Activated naive CD4-positive, alpha-beta T cell treated with Interleukin-2 at 50 U/mL for 16 hours (primary cell): ENCODE results near the gene CD79B.
"Not testable (repeated sequence)": the region's sequence is repeated elsewhere in the genome, so short reads cannot be mapped to it uniquely, and the experiment has no call there.

Experiments used
- DNase-seq: peaks from one replicate; pipeline ENCODE4 v3.0.0-alpha.2; 2020

The CD79B gene

DNA sequence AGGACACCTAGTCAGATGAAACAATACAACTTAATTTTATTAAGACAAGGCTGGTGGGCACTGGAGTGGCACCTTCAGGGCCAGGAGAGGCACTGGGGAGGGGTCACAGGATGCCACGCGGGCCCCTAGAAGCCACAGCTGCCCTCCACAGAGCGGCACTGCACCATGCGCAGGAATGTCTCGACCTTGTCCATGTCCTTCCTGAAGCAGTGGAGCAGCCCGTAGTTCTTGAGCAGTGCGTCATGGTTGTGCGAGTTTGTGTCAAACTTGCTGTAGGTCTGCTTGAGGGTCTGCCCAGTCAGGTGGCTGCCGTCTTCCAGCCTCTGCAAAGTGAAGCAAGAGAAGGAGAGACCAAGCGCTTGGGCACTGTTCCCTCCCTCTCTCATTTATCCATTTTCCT, 22.5 kb downstream of the CD79B start:
- DNase-seq: not testable (repeated sequence)

DNA sequence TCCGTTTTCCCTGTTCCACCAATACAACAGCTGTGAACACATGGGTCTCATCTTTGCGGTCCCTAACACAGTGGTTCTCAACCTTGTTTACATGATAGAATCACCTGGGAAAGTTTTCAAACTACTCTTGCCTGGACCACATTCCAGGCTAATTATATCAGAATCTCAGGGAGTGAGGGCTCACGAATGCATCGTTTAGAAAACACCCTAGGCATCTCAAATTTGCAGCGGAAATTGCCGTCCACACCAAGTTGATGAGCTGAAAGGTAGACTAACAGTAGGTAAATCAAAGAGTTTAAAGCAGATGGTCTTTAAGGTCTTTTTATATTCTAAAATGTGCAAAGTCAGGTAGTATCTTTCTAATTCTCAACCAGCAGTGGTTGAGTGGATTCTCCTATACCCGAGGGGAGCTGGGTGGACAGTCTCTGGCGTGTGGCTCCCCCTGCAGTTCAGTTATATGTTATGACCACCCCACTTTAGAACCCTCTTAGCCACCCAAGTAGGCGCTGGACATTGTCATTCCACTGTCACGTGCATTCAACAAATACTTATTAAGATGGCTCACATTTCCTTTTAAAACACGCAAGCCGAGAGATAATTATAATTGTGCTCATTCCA, 24.9 kb downstream of the CD79B start:
- DNase-seq: not testable (repeated sequence)

DNA sequence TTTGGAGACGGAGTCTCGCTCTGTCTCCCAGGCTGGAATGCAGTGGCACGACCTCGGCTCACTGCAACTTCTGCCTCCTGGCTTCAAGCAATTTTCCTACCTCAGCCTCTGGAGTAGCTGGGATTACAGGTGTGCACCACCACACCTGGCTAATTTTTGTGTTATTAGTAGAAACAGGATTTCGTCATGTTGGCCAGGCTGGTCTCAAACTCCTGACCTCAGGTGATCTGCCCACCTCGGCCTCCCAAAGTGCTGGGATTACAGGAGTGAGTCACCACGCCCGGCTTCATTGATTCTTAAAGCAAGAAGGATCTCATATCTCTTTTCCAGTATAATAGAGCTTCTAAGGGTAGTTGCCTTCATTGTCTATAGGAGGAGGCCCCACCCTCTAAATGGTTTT, 27.3 kb downstream of the CD79B start:
- not testable (repeated sequence) for DNase-seq

DNA sequence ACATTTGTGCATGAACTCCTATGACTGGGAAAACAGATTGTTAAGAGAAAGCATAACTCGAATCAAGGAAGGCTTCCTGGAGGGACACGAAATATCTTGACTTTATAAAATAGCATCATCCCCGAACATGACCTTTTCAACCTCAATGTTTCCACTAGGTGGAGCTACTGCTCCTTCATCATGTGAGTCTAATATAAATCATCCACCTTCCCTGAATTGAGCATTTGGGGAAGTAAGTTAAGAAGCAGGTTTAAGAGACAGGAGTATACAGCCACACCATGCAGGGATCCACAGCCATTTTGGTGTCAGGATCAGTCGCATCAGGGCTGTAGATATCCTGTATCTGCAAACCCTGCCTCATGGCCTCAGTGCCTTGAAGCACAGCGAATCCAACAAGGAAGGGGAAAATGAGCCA, 28.3 kb downstream of the CD79B start:
- DNase-seq: not testable (repeated sequence)

DNA sequence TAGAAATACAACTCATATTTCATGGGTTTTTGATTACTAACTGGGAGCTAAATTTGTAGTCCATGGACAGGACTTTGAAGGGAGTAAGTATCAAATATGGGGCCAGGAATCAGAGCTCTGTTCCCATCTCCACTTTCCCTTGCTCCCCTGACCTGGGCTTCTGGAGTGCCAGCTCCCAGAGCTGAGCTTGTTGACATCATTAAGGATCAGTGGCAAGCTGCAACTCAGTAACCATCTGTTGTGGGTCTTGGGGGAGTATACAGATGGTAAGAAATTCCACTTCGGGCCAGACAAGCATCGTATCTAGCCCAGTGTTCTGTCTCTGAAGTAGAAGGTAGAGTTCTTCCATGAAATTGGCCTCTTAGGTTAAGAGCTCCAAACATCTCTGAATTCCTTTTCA, 30.2 kb downstream of the CD79B start:
- DNase-seq: not testable (repeated sequence)

DNA sequence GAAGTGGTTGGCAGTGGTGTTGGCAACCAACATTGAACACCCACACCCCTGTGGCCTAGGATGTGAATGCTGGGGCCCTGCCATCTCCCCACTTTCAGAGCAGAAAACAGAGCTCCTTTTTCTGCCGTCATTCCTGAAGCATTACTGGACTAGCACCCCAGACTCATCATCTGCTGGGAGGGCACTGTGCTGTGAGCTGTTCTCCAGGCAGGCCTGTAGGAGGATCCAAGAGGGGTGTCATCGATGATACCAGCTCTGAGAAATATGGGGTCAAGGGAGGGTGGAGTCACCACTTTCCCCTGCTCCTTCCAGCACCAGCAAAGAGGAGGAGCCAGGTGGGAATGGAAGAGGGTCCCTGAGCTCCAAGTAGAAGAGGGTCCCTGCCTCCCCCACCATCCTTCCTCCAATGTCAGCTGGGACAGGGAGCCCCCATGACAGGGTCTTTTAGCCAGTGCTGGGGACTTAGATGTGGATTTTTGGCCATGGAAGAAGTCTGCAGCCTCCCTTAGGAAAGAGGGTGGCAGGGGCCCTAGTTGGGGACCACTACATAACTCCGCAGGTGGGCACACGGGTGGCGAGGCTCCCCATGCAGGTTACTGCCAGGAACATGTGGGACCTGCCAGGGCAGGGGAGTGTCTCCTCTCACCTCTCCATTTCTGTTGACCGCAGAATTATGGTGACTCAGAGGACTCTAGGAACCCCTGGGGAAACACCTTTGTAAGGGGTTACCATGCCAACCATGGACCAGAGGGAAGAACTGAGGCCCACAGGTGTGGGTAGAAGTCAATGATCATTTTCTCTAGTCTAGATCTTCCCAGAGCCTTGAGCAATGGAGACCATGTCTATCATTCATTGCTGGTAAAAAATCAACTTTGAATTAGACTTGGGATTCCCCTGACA, 33.0 kb downstream of the CD79B start:
- peak; percentile 50 for DNase-seq

DNA sequence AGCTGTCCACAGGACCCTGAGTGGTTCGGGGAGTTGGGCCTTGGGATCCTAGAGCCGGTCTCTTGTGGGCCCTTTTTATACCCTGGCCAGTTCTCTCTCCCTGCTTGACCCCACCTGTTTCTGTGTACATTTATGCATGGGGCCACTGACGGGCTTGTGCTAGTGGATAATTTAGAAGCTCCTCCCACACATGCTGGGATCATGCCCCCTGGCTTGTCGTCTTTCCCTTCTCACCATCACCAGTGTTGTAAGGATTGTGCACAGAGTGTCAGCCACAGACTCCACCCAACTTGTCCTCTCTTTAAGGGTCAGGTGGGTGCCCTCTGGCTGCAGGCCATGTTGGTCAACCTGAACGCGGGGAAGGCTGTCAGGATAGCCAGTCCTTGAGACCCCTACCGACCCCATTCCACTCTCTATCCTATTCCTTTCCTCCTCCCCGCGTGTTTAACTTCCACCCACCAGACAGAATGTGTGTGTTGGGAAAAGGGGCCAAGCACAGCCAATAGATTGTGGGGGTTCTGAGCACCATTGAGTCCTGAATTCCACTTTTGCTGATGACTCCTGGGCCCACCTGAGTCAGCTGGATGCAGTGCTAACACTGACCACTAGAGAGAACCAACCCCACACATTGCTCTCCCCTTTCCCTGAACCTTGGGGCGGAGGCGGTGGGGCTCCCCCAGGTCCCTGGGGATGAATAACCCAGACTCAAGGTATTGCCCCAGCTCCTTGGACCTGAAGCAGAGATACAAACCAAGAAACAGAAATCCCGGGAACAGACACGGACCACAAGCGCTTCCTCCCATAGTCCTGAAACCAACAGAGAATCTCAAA, 35.4 kb downstream of the CD79B start, which contains the start of gene CSH1:
TSS of gene CSH1 (minus strand) at position 51 of the 831 bp plus-strand sequence. CDS start 63 bp downstream, outside the sequence.
- not testable (repeated sequence) for DNase-seq

DNA sequence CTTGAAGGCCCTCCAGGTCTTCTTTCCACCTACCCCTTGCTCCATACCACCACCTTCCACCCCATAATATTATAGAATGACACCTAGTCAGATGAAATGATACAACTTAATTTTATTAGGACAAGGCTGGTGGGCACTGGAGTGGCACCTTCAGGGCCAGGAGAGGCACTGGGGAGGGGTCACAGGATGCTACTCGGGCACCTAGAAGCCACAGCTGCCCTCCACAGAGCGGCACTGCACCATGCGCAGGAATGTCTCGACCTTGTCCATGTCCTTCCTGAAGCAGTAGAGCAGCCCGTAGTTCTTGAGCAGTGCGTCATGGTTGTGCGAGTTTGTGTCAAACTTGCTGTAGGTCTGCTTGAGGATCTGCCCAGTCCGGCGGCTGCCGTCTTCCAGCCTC, 37.3 kb downstream of the CD79B start:
- not testable (repeated sequence) for DNase-seq

DNA sequence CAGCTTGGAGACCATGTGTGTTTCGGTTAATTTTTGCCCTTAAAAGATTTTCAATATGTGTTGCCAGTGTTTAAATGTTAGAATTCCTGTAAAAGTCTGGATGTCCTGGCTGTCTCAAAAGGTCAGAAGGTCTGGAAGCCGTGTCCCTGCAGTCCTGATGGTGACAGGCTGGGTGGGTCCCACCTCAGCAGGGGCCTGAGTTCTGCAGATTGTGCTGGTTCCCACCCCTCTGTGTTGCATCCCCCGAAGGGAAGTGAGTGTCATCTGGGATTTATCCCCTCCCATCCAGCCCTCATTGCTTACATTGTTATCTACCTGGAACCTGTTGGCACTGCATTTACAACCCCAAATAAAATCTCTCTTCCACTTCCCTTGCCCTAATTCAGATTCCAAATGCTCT, 38.1 kb downstream of the CD79B start:
- not testable (repeated sequence) for DNase-seq

DNA sequence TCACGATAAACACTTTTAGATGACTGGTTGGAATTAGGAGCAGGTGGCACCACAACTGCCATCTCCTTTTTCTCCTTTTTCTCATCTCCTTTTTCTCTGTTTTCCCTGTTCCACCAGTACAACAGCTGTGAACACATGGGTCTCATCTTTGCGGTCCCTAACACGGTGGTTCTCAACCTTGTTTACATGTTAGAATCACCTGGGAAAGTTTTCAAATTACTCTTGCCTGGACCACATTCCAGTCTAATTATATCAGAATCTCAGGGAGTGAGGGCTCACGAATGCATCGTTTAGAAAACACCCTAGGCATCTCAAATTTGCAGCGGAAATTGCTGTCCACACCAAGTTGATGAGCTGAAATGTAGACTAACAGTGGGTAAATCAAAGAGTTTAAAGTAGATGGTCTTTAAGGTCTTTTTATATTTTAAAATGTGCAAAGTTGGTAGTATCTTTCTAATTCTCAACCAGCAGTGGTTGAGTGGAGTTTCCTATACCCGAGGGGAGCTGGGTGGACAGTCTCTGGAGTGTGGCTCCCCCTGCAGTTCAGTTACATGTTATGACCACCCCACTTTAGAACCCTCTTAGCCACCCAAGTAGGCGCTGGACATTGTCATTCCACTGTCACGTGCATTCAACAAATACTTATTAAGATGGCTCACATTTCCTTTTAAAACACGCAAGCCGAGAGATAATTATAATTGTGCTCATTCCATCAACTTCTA, 39.7 kb downstream of the CD79B start:
- DNase-seq: not testable (repeated sequence)

DNA sequence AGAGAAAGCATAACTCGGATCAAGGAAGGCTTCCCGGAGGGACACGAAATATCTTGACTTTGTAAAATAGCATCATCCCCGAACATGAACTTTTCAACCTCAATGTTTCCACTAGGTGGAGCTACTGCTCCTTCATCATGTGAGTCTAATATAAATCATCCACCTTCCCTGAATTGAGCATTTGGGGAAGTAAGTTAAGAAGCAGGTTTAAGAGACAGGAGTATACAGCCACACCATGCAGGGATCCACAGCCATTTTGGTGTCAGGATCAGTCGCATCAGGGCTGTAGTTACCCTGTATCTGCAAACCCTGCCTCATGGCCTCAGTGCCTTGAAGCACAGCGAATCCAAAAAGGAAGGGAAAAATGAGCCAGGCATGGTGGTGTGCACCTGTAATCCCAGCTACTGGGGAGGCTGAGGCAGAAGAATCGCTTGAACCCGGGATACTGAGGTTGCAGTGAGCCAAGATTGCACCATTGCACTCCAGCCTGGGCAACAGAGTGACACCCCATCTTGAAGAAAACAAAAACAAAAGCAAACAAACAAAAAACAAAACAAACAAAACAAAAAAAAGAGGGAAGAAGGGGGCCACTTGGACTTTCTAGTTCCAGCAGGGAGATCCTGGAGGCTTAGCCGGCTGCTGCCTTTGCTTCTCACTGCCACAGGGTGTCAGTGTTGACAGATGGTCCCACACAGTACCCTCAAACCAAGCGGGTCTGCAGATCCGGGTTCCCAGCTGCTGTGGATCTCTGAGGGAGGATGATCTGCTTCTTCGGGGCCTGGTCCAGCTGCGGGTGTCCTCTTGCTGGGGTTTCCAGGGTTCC, 42.9 kb downstream of the CD79B start:
- not testable (repeated sequence) for DNase-seq

DNA sequence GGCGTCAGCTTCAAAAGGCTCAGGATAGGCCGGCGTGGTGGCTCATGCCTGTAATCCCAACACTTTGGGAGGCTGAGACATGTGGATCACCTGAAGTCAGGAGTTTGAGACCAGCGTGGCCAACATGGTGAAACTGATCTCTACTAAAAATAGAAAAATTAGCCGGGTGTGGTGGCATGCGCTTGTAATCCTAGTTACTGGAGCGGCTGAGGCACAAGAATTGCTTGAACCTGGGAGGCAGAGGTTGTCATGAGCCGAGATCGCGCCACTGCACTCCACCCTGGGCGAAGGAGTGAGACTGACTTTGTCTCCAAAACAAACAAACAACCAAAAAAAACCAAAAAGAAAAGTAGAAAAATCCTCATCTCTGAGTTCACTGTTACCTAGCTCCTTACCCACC, 47.0 kb downstream of the CD79B start:
- DNase-seq: not testable (repeated sequence)

DNA sequence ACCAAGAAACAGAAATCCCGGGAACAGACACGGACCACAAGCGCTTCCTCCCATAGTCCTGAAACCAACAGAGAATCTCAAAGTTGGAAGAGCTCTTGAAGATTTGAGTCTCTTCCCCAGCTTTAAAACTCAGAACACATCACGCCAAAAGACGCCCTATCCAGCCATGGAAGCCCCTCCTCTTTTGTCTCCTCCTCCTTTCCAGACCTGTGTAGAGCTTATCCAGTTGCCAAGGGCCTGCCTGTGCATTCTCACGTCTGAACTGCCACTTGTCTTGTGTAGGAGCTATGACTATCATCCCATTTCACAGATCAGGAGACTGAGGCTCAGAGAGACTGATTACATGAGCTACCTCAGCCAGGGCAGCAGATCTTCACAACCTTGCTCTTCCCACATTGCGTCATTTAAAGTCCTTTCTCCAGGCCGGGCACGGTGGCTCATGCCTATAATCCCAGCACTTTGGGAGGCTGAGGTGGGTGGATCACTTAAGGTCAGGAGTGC, 49.5 kb downstream of the CD79B start:
- DNase-seq: not testable (repeated sequence)

DNA sequence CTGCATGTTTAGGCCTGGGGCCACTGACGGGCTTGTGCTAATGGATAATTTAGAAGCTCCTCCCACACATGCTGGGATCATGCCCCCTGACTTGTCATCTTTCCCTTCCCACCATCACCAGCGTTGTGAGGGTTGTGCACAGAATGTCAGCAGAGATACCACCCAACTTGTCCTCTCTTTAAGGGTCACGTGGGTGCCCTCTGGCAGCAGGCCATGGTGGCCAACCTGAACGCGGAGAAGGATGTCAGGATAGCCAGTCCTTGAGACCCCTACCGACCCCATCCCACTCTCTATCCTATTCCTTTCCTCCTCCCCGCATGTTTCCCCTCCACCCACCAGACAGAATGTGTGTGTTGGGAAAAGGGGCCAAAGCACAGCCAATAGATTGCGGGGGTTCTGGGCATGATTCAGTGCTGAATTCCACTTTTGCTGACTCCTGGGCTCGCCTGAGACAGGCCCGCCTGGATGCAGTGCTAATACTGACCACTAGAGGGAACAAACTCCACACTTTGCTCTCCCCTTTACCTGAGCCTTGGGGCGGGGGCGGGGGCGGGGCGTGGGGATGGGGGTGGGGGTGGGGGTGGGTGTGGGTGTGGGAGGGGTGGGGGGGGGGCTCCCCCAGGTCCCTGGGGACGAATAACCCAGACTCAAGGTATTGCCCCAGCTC, 50.1 kb downstream of the CD79B start, which contains the start of gene GH2:
TSS of gene GH2 (minus strand) at position 10 of the 667 bp plus-strand sequence. CDS start 143 bp downstream, outside the sequence.
- DNase-seq: peak; percentile 67

DNA sequence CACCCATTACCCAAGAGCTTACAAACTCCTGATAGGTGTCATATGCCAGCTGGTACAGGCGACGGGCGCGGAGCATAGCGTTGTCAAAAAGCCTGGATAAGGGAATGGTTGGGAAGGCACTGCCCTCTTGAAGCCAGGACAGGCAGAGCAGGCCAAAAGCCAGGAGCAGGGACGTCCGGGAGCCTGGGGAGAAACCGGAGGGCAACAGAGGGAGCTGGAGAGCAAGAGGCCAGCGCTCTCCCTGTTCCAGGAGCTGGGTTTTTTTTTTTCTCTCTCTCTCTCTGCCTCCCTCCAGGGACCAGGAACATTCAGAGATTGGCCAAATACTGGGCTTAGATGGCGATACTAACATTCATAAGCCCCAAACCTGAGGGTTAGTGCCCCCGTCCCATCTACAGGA, 50.8 kb downstream of the CD79B start:
- DNase-seq: not testable (repeated sequence)

DNA sequence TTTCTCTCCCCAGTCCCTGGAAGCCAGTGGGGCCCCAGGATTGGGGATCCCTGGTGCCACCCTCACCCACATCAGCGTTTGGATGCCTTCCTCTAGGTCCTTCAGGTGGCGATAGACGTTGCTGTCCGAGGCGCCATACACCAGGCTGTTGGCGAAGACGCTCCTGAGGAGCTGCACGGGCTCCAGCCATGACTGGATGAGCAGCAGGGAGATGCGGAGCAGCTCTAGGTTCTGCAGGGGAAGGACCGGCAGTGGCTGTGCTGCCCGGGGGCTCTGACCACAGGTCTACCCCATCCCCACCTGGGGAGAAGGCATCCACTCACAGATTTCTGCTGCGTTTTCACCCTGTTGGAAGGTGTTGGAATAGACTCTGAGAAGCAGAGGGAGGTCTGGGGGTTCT, 51.4 kb downstream of the CD79B start:
- DNase-seq: no peak
